PC-3 (cell line): Measurements from ENCODE around the gene TMC1.

Experiments used
- EZH2 ChIP-seq: fragments of 300-600 bp; sonication (generic); IDR thresholded peaks from one replicate; pipeline ENCODE4 v1.6.1; 2017; ENCODE audit warnings: antibody characterized with exemption, mild to moderate bottlenecking, low read length; ENCODE audit not compliant: unreplicated experiment
- EZH2phosphoT487 ChIP-seq: fragments of 300-600 bp; sonication (generic); IDR thresholded peaks from 2 replicates; pipeline ENCODE4 v1.6.1; 2018; ENCODE audit warnings: mild to moderate bottlenecking, antibody characterized with exemption, low read length, borderline replicate concordance
- TF ChIP-seq, protein P1 (sequence below): fragments of 300-600 bp; sonication (generic); conservative IDR thresholded peaks from 2 replicates; pipeline ENCODE4 v1.5.1; 2017; ENCODE audit warnings: antibody characterized with exemption, low read depth, mild to moderate bottlenecking, low read length

GRCh38 chr9:72695365-72695764 is 174.0 kb downstream of the TMC1 start:
- TF ChIP-seq, protein P1, sequence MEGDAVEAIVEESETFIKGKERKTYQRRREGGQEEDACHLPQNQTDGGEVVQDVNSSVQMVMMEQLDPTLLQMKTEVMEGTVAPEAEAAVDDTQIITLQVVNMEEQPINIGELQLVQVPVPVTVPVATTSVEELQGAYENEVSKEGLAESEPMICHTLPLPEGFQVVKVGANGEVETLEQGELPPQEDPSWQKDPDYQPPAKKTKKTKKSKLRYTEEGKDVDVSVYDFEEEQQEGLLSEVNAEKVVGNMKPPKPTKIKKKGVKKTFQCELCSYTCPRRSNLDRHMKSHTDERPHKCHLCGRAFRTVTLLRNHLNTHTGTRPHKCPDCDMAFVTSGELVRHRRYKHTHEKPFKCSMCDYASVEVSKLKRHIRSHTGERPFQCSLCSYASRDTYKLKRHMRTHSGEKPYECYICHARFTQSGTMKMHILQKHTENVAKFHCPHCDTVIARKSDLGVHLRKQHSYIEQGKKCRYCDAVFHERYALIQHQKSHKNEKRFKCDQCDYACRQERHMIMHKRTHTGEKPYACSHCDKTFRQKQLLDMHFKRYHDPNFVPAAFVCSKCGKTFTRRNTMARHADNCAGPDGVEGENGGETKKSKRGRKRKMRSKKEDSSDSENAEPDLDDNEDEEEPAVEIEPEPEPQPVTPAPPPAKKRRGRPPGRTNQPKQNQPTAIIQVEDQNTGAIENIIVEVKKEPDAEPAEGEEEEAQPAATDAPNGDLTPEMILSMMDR: no peak; the same call in 1 of the 2 replicates
- TF ChIP-seq EZH2 (no peak), EZH2phosphoT487 (no peak)
